Glutamatergic neuron (in vitro differentiated cells): Measurements from ENCODE around the gene ADCY1. TPM values are rescaled to one million over a fixed set of nuclear protein-coding genes. Genes with fewer than 3 reads are reported as not detected.

Source experiments
- DNase-seq: peaks from one replicate; pipeline ENCODE4 v3.0.0; 2022
- H3K27ac Mint-ChIP-seq: one replicate; pipeline ENCODE4 v1.8.0; 2020; ENCODE audit warnings: mild to moderate bottlenecking, mixed read lengths, inconsistent platforms; ENCODE audit not compliant: unreplicated experiment
- H3K27me3 Mint-ChIP-seq: one replicate; pipeline ENCODE4 v1.8.0; 2020; ENCODE audit warnings: mild to moderate bottlenecking, moderate library complexity, mixed read lengths, inconsistent platforms; ENCODE audit not compliant: unreplicated experiment
- H3K36me3 Mint-ChIP-seq: one replicate; pipeline ENCODE4 v1.8.0; 2020; ENCODE audit warnings: mild to moderate bottlenecking, mixed read lengths, inconsistent platforms; ENCODE audit not compliant: unreplicated experiment
- H3K4me1 Mint-ChIP-seq: one replicate; pipeline ENCODE4 v1.8.0; 2020; ENCODE audit warnings: mild to moderate bottlenecking, low read depth, mixed read lengths, inconsistent platforms; ENCODE audit not compliant: unreplicated experiment
- H3K4me3 Mint-ChIP-seq: one replicate; pipeline ENCODE4 v1.8.0; 2020; ENCODE audit warnings: mild to moderate bottlenecking, mixed read lengths, inconsistent platforms; ENCODE audit not compliant: unreplicated experiment
- H3K9me3 Mint-ChIP-seq: one replicate; pipeline ENCODE4 v1.8.0; 2020; ENCODE audit warnings: mild to moderate bottlenecking, moderate library complexity, mixed read lengths, inconsistent platforms; ENCODE audit not compliant: unreplicated experiment
- total RNA-seq: library from RNA; stranded (reverse); fragmentation: NEBNext Ultra II Directional; extraction: Animal tissue kit (Norgen Biotek cat#: 25700); gene quantifications from one replicate; pipeline ENCODE4 v1.2.1, GENCODE V29; 2021; ENCODE audit not compliant: unreplicated experiment
- TF ChIP-seq, protein P1 (sequence below): fragments of 200-600 bp; sonication (generic); IDR thresholded peaks from one replicate; pipeline ENCODE4 v1.5.0; 2021; ENCODE audit not compliant: partially characterized antibody, unreplicated experiment

The ADCY1 gene
- total RNA-seq, 1 donor from 2014 or later = 51.9 TPM

DNA sequence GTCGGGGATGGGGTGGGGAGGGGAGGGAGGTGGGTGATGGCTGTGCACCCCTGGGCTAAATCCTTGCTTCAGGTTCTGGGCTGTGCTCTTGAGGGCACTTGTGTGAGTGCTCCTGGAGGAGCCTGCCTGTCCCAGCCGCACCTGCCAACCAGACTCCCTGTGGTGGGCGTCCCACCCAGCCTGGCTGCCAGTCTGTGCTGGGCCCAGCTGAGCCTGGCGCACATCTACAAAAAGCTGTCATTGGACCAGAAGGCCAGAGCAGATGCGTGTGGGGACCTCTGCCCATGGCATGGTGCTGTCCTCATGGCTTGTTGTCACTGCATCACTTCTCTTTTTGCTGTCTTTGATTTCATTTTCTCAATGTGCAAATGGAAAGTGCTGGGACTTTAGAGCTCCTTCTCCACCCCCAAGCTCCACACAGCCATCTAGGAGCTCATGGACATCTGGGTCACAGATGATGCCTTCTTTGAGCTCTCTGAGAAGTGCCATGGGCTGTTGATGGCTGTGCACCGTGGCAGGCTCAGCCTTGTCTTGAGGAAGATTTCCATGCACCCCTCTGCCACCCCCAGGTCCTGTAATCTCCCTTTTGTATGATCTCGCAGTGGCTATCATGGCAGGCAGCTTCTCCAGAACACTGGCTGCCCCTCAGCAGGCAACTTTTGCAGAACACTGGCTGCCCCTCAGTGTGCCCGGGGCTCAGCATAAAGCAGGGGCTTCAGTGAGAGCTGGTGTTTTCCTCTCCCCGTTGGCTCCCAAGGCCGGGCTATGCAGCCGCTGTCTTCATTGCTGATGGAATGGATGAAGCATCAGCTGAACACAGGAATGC is 83.9 kb downstream of the ADCY1 start:
- Mint-ChIP-seq H3K27ac (no peak overlapping the region), H3K9me3 (peaks cover 13% of the 10 kb centered on the region), H3K36me3 (peaks cover 5% of the 10 kb centered on the region), H3K4me3 (no peak overlapping the region), H3K4me1 (no peaks in the 10 kb centered on the region), H3K27me3 (peaks cover 10% of the 10 kb centered on the region)
- TF ChIP-seq, protein P1, sequence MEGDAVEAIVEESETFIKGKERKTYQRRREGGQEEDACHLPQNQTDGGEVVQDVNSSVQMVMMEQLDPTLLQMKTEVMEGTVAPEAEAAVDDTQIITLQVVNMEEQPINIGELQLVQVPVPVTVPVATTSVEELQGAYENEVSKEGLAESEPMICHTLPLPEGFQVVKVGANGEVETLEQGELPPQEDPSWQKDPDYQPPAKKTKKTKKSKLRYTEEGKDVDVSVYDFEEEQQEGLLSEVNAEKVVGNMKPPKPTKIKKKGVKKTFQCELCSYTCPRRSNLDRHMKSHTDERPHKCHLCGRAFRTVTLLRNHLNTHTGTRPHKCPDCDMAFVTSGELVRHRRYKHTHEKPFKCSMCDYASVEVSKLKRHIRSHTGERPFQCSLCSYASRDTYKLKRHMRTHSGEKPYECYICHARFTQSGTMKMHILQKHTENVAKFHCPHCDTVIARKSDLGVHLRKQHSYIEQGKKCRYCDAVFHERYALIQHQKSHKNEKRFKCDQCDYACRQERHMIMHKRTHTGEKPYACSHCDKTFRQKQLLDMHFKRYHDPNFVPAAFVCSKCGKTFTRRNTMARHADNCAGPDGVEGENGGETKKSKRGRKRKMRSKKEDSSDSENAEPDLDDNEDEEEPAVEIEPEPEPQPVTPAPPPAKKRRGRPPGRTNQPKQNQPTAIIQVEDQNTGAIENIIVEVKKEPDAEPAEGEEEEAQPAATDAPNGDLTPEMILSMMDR = no peak
- no peak for DNase-seq

DNA sequence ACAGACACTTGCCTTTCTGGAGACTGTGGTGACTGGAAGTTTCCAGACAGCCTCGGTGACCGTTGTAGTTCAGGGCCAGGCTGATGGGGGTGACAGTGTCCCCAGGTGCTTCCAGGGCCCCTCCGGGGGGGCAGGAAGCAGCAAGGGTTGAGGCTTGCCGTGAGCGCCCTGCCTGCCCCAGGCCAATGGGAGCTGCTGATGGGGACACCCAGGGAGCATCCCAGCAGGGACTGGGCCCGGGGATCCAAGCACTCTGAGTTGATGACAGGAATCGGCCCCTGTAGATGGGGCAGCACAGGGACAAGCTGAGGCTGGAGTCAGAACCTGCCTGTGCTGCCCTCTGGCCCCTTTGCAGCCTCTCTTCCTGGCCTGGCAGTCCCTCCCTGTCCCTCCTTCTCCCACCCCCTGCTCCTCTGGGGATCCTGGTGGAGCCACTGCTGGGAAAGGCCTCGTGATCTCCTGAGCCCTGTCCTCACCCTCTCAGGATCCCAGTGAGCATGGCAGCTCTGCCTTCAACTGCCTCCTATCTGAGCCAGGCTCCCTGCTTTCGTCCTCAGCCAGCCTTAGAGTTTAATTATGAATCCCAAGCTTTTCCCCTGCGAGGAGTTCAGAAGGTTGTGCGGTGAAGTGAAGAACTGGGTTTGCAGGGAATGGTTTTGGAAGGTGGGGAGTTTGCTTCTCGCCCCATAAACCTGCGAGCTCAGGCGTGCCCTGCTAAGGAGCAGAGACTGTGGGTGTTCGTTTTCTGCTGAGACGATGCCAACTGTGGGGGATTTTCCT is 84.7 kb downstream of the ADCY1 start:
- Mint-ChIP-seq H3K36me3 (peaks cover 5% of the 10 kb centered on the region), H3K27ac (no peak overlapping the region), H3K27me3 (peaks cover 15% of the 10 kb centered on the region), H3K4me3 (no peak overlapping the region), H3K4me1 (peaks cover 1% of the 10 kb centered on the region), H3K9me3 (peaks cover 12% of the 10 kb centered on the region)
- no peak for DNase-seq
- TF ChIP-seq, protein P1 = no peak

DNA sequence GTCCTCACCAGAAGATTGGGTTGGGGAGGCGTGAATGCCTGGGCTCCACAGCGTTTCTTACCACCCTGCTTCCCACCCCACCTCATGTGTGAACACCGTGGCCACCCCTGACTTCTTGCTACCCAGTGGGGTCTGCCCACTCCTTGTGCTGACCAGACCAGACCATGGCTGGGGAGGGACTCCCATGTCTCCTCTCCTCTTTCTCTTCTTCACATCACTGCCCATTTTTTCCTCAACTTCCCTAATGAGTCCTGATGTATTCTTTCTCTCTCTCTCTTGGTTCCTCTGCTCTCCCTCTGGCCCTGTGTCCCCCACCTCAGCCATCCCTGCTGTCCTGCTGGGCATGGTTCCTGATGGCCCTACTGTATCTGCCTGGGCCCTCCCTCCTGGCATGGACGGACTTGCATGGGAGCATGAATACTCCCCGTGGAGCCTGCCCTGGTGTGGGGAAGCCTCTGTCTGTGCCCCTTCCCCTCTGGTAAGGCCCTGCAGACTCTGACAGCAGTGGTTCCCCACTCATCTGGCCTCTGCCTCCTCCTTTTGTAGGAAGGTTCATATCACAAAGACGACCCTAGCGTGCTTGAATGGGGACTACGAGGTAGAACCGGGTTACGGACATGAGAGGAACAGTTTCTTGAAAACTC is 85.5 kb downstream of the ADCY1 start:
- H3K36me3 Mint-ChIP-seq = peaks cover 5% of the 10 kb centered on the region
- DNase-seq = no peak
- peaks cover 12% of the 10 kb centered on the region for H3K9me3 Mint-ChIP-seq
- H3K27ac Mint-ChIP-seq = no peak overlapping the region
- TF ChIP-seq, protein P1 = no peak
- no peak overlapping the region for H3K4me3 Mint-ChIP-seq
- H3K4me1 Mint-ChIP-seq = peaks cover 6% of the 10 kb centered on the region
- H3K27me3 Mint-ChIP-seq = peaks cover 15% of the 10 kb centered on the region

DNA sequence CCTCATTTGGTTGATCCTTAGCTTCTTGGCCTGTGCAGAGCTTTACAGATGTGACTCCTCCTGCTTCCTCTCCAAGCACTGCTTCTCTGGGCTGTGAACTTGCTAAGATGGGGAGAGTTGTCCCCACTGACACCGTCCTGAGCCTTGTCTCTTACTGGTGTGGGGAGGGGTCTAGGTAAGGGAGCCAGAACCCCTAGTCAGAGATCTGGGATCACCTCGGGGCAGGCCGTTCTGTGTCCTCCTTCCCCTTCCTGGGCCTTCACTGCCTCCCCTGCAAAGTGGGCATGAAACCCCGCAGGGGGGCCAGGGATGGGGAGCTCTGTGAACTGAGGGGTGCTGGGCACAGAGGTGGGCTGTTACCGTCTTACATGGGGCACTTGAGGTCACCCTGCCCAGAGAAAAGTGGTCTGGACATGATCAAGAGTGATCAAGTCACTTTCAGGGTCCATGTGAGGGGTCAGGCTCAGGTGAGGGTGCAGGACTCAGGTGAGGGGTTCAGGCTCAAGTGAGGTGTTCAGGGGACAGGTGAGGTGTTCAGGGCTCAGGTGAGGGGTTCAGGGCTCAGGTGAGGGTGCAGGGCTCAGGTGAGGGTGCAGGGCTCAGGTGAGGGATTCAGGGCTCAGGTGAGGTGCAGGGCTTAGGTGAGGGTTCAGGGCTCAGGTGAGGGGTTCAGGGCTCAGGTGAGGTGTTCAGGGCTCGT is 86.2 kb downstream of the ADCY1 start:
- Mint-ChIP-seq H3K9me3 (peaks cover 12% of the 10 kb centered on the region), H3K4me3 (no peak overlapping the region), H3K27ac (no peak overlapping the region), H3K4me1 (peaks cover 9% of the 10 kb centered on the region), H3K27me3 (peaks cover 15% of the 10 kb centered on the region), H3K36me3 (peaks cover 5% of the 10 kb centered on the region)
- no peak for DNase-seq
- TF ChIP-seq, protein P1 = no peak
